Astrocyte of the cerebellum (primary cell): ENCODE measurements around the gene AQP7.

ENCODE experiments used
- DNase-seq: peaks from one replicate; pipeline ENCODE4 v3.0.0-alpha.2; 2011; ENCODE audit warnings: low read depth
- H3K4me3 ChIP-seq: 2 replicates; pipeline ENCODE4 v1.5.1; 2011; ENCODE audit warnings: mild to moderate bottlenecking, low read depth, low read length, moderate library complexity
- CTCF ChIP-seq: IDR thresholded peaks from 2 replicates; pipeline ENCODE4 v1.5.1; 2012; ENCODE audit warnings: low read length, low read depth, moderate library complexity, mild to moderate bottlenecking; ENCODE audit errors: missing control alignments
- in situ Hi-C: cut with HindIII; loops from 2 replicates; pipeline ENCODE4 v1.10.0; 2017; ENCODE audit warnings: low sequenced_read_pairs

Gene AQP7

GRCh38 chr9:33439731-33440130 is 37.4 kb upstream of the AQP7 start:
- no peak for DNase-seq

GRCh38 chr9:33438926-33439680 is 36.7 kb upstream of the AQP7 start:
- no peak overlapping the region for H3K4me3 ChIP-seq
- in situ Hi-C loops = no loop called here
- DNase-seq = no peak
- no peak for TF ChIP-seq CTCF

More at GRCh38 chr9:33439731-33440130, 37.4 kb upstream of the AQP7 start:
- H3K4me3 ChIP-seq = no peak overlapping the region
- in situ Hi-C loops = no loop called here
- no peak for TF ChIP-seq CTCF

- in situ Hi-C loops = no loop called here
- H3K4me3 ChIP-seq = no peak overlapping the region
- TF ChIP-seq CTCF = no peak
- DNase-seq = no peak
These were observed 35.5 kb upstream of the AQP7 start for GRCh38 chr9:33437898-33438297.

GRCh38 chr9:33437205-33437604 is 34.8 kb upstream of the AQP7 start:
- no peak for DNase-seq
- no peak overlapping the region for H3K4me3 ChIP-seq
- TF ChIP-seq CTCF = no peak
- in situ Hi-C loops = no loop called here

GRCh38 chr9:33436445-33436844 is 34.1 kb upstream of the AQP7 start:
- no peak overlapping the region for H3K4me3 ChIP-seq
- in situ Hi-C loops = no loop called here
- DNase-seq = no peak
- TF ChIP-seq CTCF = no peak

GRCh38 chr9:33435821-33436277 is 33.5 kb upstream of the AQP7 start:
- no peak for TF ChIP-seq CTCF
- in situ Hi-C loops = no loop called here
- no peak for DNase-seq
- no peak overlapping the region for H3K4me3 ChIP-seq
